GM19035 (cell line): ENCODE results near the gene TXNIP.

ENCODE experiments used
- ATAC-seq: cut with Tn5 transposase; IDR thresholded peaks from one replicate; pipeline ENCODE4 v1.9.1; 2021; ENCODE audit not compliant: unreplicated experiment

The TXNIP gene

GRCh38 chr1:146012703-146013558, 16.6 kb upstream of the TXNIP start:
- ATAC-seq, result no peak

GRCh38 chr1:146010126-146010738, 13.9 kb upstream of the TXNIP start:
- ATAC-seq, result no peak

- ATAC-seq, result no peak
These were observed 11.2 kb upstream of the TXNIP start for GRCh38 chr1:146007489-146008133.

DNA sequence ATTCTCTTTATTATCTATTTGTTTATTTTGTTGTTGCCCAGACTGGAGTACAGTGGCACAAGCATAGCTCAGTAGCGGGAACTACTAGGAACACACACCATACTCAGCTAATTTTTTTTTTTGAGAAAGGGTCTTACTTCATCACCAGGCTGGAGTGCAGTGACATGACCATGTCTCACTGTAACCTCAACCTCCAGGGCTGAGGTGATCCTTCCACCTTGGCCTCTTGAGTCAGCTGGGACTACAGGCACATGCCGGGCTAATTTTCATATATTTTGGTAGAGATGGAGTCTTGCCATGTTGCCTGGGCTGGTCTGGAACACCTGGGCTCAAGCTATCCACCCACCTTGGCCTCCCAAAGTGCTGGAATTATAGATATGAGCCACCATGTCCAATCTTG, 5.3 kb upstream of the TXNIP start:
- ATAC-seq, result no peak

GRCh38 chr1:145999321-146000024, 3.1 kb upstream of the TXNIP start:
- ATAC-seq, result no peak

- ATAC-seq, result no peak
These were observed 1.3 kb upstream of the TXNIP start for GRCh38 chr1:145997718-145998023.

DNA sequence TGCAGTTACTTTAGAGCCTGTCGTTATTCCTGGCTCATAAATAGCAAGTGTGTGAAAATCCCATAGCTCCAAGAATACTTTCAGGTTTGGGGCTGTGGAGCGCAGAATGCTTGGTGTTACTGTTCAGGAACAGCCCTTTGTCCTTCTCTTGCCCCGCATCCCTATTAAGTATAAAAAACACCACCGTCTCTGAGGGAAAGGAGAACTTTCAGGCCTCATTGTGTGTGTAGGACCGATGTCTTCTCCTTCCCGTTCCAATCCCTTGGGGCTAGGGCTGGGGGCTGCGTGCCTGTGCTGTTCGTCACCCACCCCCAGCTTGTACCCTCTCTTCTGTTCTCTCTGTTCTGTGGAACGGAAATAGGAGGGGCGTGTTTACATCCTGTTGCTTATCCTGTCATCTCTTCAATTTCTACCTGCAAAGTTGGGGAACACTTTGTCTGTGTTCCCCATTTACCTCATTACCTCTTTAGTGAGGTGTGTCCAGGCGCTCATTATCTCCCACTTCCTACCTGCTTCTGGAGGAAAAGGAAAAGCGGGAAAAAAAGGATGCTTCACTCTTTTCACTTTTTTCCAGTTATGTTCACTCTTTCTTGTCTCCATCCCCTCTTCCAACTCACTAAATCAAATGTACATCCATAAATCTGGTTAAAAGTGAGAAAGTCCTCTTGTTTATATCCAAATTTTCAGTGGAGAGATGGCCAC, 788 bp upstream of the TXNIP start:
- ATAC-seq, result peak; percentile 35

- no peak for ATAC-seq
These were observed 381 bp downstream of the TXNIP start for GRCh38 chr1:145995964-145996432.

DNA sequence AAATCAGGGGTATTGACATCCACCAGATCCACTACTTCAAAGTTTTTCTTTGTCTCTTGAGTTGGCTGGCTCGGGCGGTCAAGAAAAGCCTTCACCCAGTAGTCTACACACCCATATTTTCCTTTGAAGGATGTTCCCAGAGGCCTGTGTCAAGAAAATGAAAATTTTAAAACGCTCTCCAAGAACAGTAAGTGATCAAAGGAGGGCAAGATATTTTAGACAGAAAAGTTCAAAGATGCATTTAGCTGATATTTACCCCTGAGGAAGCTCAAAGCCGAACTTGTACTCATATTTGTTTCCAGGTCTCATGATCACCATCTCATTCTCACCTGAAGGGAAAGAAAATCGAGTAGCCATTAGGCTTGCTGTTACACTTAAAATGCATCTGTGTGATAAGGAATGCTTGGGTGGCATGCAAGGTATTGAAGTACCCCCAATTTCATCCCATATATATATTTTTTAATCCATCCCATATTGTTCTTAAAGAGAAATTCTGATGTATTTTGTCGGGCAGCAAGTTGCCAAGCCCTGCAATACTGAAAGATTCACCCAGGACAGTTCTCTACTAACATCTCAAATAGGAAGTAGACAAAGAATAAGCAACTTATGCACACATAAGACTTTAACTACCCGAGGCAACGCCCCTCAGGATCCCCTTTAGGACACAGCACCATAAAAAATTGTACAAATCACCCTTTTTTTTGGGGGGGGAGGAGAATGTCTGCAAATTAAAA, 1.1 kb downstream of the TXNIP start:
- ATAC-seq, result no peak

DNA sequence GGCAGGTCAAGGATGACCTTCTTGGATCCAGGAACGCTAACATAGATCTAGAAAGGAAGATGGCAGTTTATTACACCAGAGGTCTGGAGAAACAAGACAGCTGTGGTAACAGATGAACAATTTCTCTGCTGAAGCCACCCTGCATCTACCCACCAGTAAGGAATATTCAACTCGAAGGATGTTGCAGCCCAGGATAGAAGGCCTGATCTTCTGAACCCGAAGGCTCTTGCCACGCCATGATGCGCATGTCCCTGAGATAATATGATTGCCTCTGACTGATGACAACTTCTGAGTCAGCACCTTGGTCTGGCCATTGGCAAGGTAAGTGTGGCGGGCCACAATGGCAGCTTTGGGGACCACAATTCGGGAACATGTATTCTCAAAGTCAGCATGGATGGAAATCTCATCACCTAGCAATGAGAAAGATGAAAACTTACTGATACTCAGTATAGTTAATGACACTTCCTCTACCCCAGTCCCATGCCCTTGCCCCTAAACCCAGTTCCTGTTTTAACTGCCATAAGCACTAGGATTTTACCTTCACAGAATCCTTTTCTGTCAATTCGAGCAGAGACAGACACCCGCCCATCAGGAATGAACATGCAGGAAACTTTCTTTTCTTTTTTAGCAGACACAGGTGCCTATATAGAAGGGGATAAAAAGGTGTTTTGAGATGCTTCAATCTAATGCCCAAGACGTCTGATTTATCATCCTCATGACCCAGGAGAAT, 1.8 kb downstream of the TXNIP start:
- no peak for ATAC-seq

GRCh38 chr1:145993618-145994390, 2.6 kb downstream of the TXNIP start:
- ATAC-seq, result no peak

DNA sequence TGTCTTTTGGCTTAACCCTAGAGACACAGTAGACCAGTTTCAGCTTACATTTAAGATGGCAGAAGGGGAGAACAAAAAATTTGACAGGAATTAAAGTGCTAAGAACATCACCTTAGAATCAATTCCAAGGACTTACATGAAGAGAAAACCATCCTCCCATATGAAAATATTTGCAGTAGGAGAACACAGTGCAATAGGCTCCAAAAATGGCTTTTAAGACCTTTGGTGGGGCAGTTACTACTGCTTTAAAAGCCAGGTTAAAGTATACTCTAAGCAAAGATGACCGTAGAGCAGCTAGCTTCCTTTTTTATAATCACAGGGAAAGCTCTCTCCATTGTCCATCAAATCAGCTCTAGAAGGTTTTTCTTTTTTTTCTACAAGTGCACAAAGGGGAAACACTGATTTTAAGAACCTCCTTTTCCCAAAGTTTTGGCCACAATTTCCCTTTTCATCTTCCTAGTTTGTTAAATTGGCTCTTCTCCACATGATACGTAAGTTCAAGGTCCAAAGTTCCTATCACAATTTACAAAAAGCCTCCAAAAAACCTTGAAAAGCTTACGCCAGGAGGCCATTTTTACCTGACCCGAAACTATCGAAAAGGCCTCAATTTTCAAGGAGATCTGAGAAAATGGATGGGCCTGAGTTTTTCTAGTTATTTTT, 3.3 kb downstream of the TXNIP start:
- no peak for ATAC-seq

DNA sequence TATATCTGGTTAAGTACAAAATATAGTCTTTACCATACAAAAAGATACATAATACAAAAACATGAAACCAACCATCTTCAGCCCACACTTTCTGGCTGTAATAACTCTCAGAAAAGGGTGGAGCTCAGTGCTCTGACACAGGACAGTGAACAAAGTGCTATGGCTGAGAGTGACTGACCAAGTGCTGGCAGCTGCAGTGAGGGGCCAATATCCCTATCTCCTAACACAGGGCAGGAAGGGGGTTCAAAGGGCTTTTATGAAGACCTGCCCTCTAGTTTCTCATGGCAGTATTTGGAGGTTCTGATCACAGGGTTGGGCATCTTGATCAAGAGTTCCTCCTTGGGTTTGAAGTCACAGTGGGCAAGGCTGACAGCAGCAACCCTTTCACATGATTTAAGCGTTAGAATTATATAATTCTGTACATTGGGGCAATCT, 3.9 kb downstream of the TXNIP start:
- no peak for ATAC-seq

- ATAC-seq, result no peak
These were observed 4.5 kb downstream of the TXNIP start for GRCh38 chr1:145991735-145992412.

DNA sequence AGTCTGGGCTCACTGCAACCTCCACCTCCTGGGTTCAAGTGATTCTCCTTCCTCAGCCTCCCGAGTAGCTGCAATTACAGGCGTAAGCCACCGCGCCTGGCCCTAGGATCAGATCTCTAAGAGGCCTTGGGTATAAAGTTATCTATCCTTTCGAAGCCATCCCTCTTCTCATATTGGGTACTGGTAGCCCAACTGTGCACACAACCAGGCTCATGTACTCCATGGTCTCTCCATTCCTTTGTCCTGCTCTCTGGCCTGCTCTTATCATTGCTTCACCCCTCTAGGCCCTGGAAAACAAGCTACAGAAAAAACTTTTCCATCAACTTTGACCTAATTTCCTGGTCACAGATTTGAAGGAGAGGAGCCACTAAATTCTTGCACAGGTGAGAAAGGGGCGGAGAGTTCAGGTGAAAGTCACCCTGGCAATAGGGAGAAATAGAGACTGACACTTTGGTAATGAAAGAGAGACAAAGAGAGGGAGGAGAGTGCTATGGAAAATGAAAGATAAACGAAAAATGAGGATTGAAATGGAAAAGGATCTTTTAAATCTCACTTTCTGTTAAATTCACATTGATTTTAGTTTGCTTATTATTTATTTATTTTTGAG, 6.0 kb downstream of the TXNIP start:
- ATAC-seq, result no peak

- ATAC-seq, result no peak
These were observed 7.6 kb downstream of the TXNIP start for GRCh38 chr1:145988773-145989172.

DNA sequence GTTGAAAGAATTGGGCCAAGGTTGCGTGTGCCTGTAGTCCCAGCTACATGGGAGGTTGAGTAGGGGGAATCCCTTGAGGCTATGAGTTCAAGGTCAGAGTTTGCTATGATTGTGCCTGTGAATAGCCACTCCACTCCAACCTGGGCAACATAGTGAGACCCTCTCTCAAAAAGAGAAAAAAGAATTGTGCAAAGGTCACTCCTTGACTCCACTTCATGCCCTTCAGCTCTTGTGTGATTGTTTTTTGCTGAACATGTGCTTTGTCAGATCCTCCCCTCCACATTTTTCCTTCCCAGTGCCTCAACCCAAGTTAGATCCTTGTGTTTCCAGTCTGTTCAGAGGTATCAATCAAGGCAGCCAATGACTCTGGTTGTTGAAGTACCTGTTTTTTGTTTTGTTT, 8.5 kb downstream of the TXNIP start:
- ATAC-seq, result no peak
